GM18907 (cell line): ENCODE data around the gene DOCK3.
"Not testable (repeated sequence)": the region's sequence is repeated elsewhere in the genome, so short reads cannot be mapped to it uniquely, and the experiment has no call there.

Experiments
- ATAC-seq: cut with Tn5 transposase; IDR thresholded peaks from one replicate; pipeline ENCODE4 v1.9.1; 2021; ENCODE audit warnings: mild to moderate bottlenecking, moderate library complexity; ENCODE audit not compliant: unreplicated experiment

Gene DOCK3

GRCh38 chr3:50649451-50649931 is 25.2 kb upstream of the DOCK3 start:
- no peak for ATAC-seq

- ATAC-seq: no peak
These were observed 24.7 kb upstream of the DOCK3 start for GRCh38 chr3:50650018-50650417.

GRCh38 chr3:50651445-50651844 is 23.3 kb upstream of the DOCK3 start:
- no peak for ATAC-seq

GRCh38 chr3:50651920-50652529 is 22.7 kb upstream of the DOCK3 start:
- no peak for ATAC-seq

- no peak for ATAC-seq
These were observed 22.0 kb upstream of the DOCK3 start for GRCh38 chr3:50652709-50653108.

- no peak for ATAC-seq
These were observed 20.7 kb upstream of the DOCK3 start for GRCh38 chr3:50653937-50654595.

GRCh38 chr3:50655009-50655830 is 19.5 kb upstream of the DOCK3 start:
- ATAC-seq: no peak

- ATAC-seq: no peak
These were observed 18.1 kb upstream of the DOCK3 start for GRCh38 chr3:50656417-50657195.

GRCh38 chr3:50657407-50657806 is 17.3 kb upstream of the DOCK3 start:
- no peak for ATAC-seq

- no peak for ATAC-seq
These were observed 16.9 kb upstream of the DOCK3 start for GRCh38 chr3:50657816-50658215.

- no peak for ATAC-seq
These were observed 16.3 kb upstream of the DOCK3 start for GRCh38 chr3:50658416-50658815.

- ATAC-seq: no peak
These were observed 15.9 kb upstream of the DOCK3 start for GRCh38 chr3:50658831-50659230.

GRCh38 chr3:50660386-50660785 is 14.3 kb upstream of the DOCK3 start:
- ATAC-seq: no peak

GRCh38 chr3:50661321-50661837 is 13.3 kb upstream of the DOCK3 start:
- ATAC-seq: no peak

- ATAC-seq: no peak
These were observed 12.3 kb upstream of the DOCK3 start for GRCh38 chr3:50662408-50662807.

- ATAC-seq: no peak
These were observed 9.5 kb upstream of the DOCK3 start for GRCh38 chr3:50665081-50665840.

- ATAC-seq: not testable (repeated sequence)
These were observed 8.9 kb upstream of the DOCK3 start for GRCh38 chr3:50665841-50666115.

GRCh38 chr3:50666837-50667236 is 7.9 kb upstream of the DOCK3 start:
- no peak for ATAC-seq

- no peak for ATAC-seq
These were observed 3.4 kb upstream of the DOCK3 start for GRCh38 chr3:50671331-50671730.

- no peak for ATAC-seq
These were observed 2.1 kb upstream of the DOCK3 start for GRCh38 chr3:50672656-50673055.
